ENCODE data around the gene RAD23A.
"Not testable (repeated sequence)": the region's sequence is repeated elsewhere in the genome, so short reads cannot be mapped to it uniquely, and the experiment has no call there.

RAD23A gene

GRCh38 chr19:12973236-12973635 is 27.6 kb downstream of the RAD23A start:
- WGBS (ENCODE audit: insufficient coverage): 96% methylated on average over 16 of the region's 16 CpGs
- Histone ChIP-seq H3K9me3 (ENCODE audit: control extremely low read depth in 1 of 5, control insufficient read depth in 4 of 5, insufficient read depth in 2 of 5, low read depth in 1 of 5, low read length in 4 of 5) (no peaks in the 10 kb centered on the region), H3K36me3 (ENCODE audit: control insufficient read depth in 4 of 4, insufficient read depth in 4 of 4, low read length in 3 of 4) (no peaks in the 10 kb centered on the region), H3K27me3 (replicated peaks in 2 of 5; ENCODE audit: control insufficient read depth in 4 of 5, insufficient read depth in 5 of 5, low read length in 4 of 5) (no peaks in the 10 kb centered on the region), H3K4me1 (ENCODE audit: control extremely low read depth in 1 of 4, control insufficient read depth in 4 of 4, insufficient read depth in 4 of 4, low read length in 3 of 4) (peaks cover 0 to 19% (median 10%) of the 10 kb centered on the region in 4 experiments), H3K27ac (ENCODE audit: insufficient read depth in 1 of 2, low read depth in 1 of 2, low read length in 2 of 2, poor library complexity in 1 of 2, severe bottlenecking in 2 of 2) (no peak overlapping the region), H3K4me3 (ENCODE audit: control insufficient read depth in 1 of 7, extremely low read depth in 1 of 7, insufficient read depth in 4 of 7, low read depth in 2 of 7, low read length in 6 of 7) (no peak overlapping the region)
- ChIA-PET POLR2A (no interaction called here), CTCF (interaction anchor here (0.6 to 10.6 kb wide), 5 partner anchors 7 to 757 kb away, joined by 3 to 154 read pairs (median 4); no protein-coding TSS in a partner anchor)
- no peak for DNase-seq

GRCh38 chr19:12974301-12975220 is 28.9 kb downstream of the RAD23A start:
- Histone ChIP-seq H3K4me1 (ENCODE audit: control extremely low read depth in 1 of 4, control insufficient read depth in 4 of 4, insufficient read depth in 4 of 4, low read length in 3 of 4) (peaks cover 0 to 14% (median 10%) of the 10 kb centered on the region in 4 experiments), H3K9me3 (ENCODE audit: control extremely low read depth in 1 of 5, control insufficient read depth in 4 of 5, insufficient read depth in 2 of 5, low read depth in 1 of 5, low read length in 4 of 5) (no peaks in the 10 kb centered on the region), H3K4me3 (ENCODE audit: control insufficient read depth in 1 of 7, extremely low read depth in 1 of 7, insufficient read depth in 4 of 7, low read depth in 2 of 7, low read length in 6 of 7) (no peak overlapping the region), H3K36me3 (ENCODE audit: control insufficient read depth in 4 of 4, insufficient read depth in 4 of 4, low read length in 3 of 4) (no peaks in the 10 kb centered on the region), H3K27ac (ENCODE audit: insufficient read depth in 1 of 2, low read depth in 1 of 2, low read length in 2 of 2, poor library complexity in 1 of 2, severe bottlenecking in 2 of 2) (no peak overlapping the region), H3K27me3 (replicated peaks in 2 of 5; ENCODE audit: control insufficient read depth in 4 of 5, insufficient read depth in 5 of 5, low read length in 4 of 5) (no peaks in the 10 kb centered on the region)
- WGBS (ENCODE audit: insufficient coverage): 57% methylated on average over 14 of the region's 19 CpGs
- CTCF ChIA-PET: interaction anchor here (0.7 to 10.6 kb wide), 6 partner anchors 8 to 118 kb away, joined by 3 to 154 read pairs (median 4); no protein-coding TSS in a partner anchor
- POLR2A ChIA-PET: interaction anchor here (0.5 to 0.6 kb wide), 2 partner anchors 14 to 103 kb away, joined by 3 to 5 read pairs; no protein-coding TSS in a partner anchor
- no peak for DNase-seq

GRCh38 chr19:12975221-12975741 is 29.6 kb downstream of the RAD23A start:
- POLR2A ChIA-PET: no interaction called here
- WGBS (ENCODE audit: insufficient coverage): 89% methylated on average over 8 of the region's 17 CpGs
- Histone ChIP-seq H3K9me3 (ENCODE audit: control extremely low read depth in 1 of 5, control insufficient read depth in 4 of 5, insufficient read depth in 2 of 5, low read depth in 1 of 5, low read length in 4 of 5) (no peaks in the 10 kb centered on the region), H3K27me3 (replicated peaks in 2 of 5; ENCODE audit: control insufficient read depth in 4 of 5, insufficient read depth in 5 of 5, low read length in 4 of 5) (no peaks in the 10 kb centered on the region), H3K4me3 (ENCODE audit: control insufficient read depth in 1 of 7, extremely low read depth in 1 of 7, insufficient read depth in 4 of 7, low read depth in 2 of 7, low read length in 6 of 7) (no peak overlapping the region), H3K27ac (ENCODE audit: insufficient read depth in 1 of 2, low read depth in 1 of 2, low read length in 2 of 2, poor library complexity in 1 of 2, severe bottlenecking in 2 of 2) (no peak overlapping the region), H3K4me1 (ENCODE audit: control extremely low read depth in 1 of 4, control insufficient read depth in 4 of 4, insufficient read depth in 4 of 4, low read length in 3 of 4) (peaks cover 0 to 11% (median 10%) of the 10 kb centered on the region in 4 experiments), H3K36me3 (ENCODE audit: control insufficient read depth in 4 of 4, insufficient read depth in 4 of 4, low read length in 3 of 4) (no peaks in the 10 kb centered on the region)
- CTCF ChIA-PET: interaction anchor here (0.6 to 10.6 kb wide), 12 partner anchors 9 to 177 kb away, joined by 3 to 154 read pairs (median 6); no protein-coding TSS in a partner anchor
- DNase-seq: no peak

- POLR2A ChIA-PET: interaction anchor here (0.8 kb wide), 1 partner anchor 85 kb away, joined by 3 read pairs; no protein-coding TSS in a partner anchor
- H3K27ac ChIP-seq (ENCODE audit: insufficient read depth in 1 of 2, low read depth in 1 of 2, low read length in 2 of 2, poor library complexity in 1 of 2, severe bottlenecking in 2 of 2): not testable (repeated sequence)
These were observed 30.4 kb downstream of the RAD23A start for GRCh38 chr19:12976109-12976508.

GRCh38 chr19:12979974-12980373 is 34.3 kb downstream of the RAD23A start:
- Histone ChIP-seq H3K4me3 (ENCODE audit: control insufficient read depth in 1 of 7, extremely low read depth in 1 of 7, insufficient read depth in 4 of 7, low read depth in 2 of 7, low read length in 6 of 7) (no peak overlapping the region), H3K4me1 (ENCODE audit: control extremely low read depth in 1 of 4, control insufficient read depth in 4 of 4, insufficient read depth in 4 of 4, low read length in 3 of 4) (peaks cover 0 to 13% (median 7%) of the 10 kb centered on the region in 4 experiments), H3K36me3 (ENCODE audit: control insufficient read depth in 4 of 4, insufficient read depth in 4 of 4, low read length in 3 of 4) (no peaks in the 10 kb centered on the region), H3K27me3 (replicated peaks in 2 of 5; ENCODE audit: control insufficient read depth in 4 of 5, insufficient read depth in 5 of 5, low read length in 4 of 5) (peaks cover 0 to 3% (median 0%) of the 10 kb centered on the region in 5 experiments), H3K27ac (ENCODE audit: insufficient read depth in 1 of 2, low read depth in 1 of 2, low read length in 2 of 2, poor library complexity in 1 of 2, severe bottlenecking in 2 of 2) (no peak overlapping the region), H3K9me3 (ENCODE audit: control extremely low read depth in 1 of 5, control insufficient read depth in 4 of 5, insufficient read depth in 2 of 5, low read depth in 1 of 5, low read length in 4 of 5) (no peaks in the 10 kb centered on the region)
- POLR2A ChIA-PET: no interaction called here
- 87% methylated on average over 3 of the region's 3 CpGs for WGBS (ENCODE audit: insufficient coverage)
- no peak for DNase-seq
- CTCF ChIA-PET: interaction anchor here (1.0 to 10.6 kb wide), 7 partner anchors 12 to 283 kb away, joined by 3 to 154 read pairs (median 4); no protein-coding TSS in a partner anchor

More at GRCh38 chr19:12976109-12976508, 30.4 kb downstream of the RAD23A start:
- 91% methylated on average over 7 of the region's 7 CpGs for WGBS (ENCODE audit: insufficient coverage)
- not testable (repeated sequence) for H3K4me3 ChIP-seq (ENCODE audit: control insufficient read depth in 1 of 7, extremely low read depth in 1 of 7, insufficient read depth in 4 of 7, low read depth in 2 of 7, low read length in 6 of 7); DNase-seq; H3K36me3 ChIP-seq (ENCODE audit: control insufficient read depth in 4 of 4, insufficient read depth in 4 of 4, low read length in 3 of 4); H3K27me3 ChIP-seq (replicated peaks in 2 of 5; ENCODE audit: control insufficient read depth in 4 of 5, insufficient read depth in 5 of 5, low read length in 4 of 5); H3K9me3 ChIP-seq (ENCODE audit: control extremely low read depth in 1 of 5, control insufficient read depth in 4 of 5, insufficient read depth in 2 of 5, low read depth in 1 of 5, low read length in 4 of 5)
- H3K4me1 ChIP-seq (ENCODE audit: control extremely low read depth in 1 of 4, control insufficient read depth in 4 of 4, insufficient read depth in 4 of 4, low read length in 3 of 4): peaks cover 0 to 11% (median 10%) of the 10 kb centered on the region in 4 experiments
- CTCF ChIA-PET: interaction anchor here (0.6 to 10.6 kb wide), 19 partner anchors 9 to 176 kb away, joined by 3 to 154 read pairs (median 7); no protein-coding TSS in a partner anchor

- ChIA-PET CTCF (interaction anchor here (0.7 to 6.2 kb wide), 12 partner anchors 10 to 145 kb away, joined by 3 to 57 read pairs (median 5); no protein-coding TSS in a partner anchor), POLR2A (interaction anchor here (1.0 kb wide), 1 partner anchor 31 kb away, joined by 3 read pairs; no protein-coding TSS in a partner anchor)
- Histone ChIP-seq H3K9me3 (ENCODE audit: control extremely low read depth in 1 of 5, control insufficient read depth in 4 of 5, insufficient read depth in 2 of 5, low read depth in 1 of 5, low read length in 4 of 5) (no peaks in the 10 kb centered on the region), H3K27ac (ENCODE audit: insufficient read depth in 1 of 2, low read depth in 1 of 2, low read length in 2 of 2, poor library complexity in 1 of 2, severe bottlenecking in 2 of 2) (no peak overlapping the region), H3K27me3 (replicated peaks in 2 of 5; ENCODE audit: control insufficient read depth in 4 of 5, insufficient read depth in 5 of 5, low read length in 4 of 5) (peaks cover 0 to 3% (median 0%) of the 10 kb centered on the region in 5 experiments), H3K36me3 (ENCODE audit: control insufficient read depth in 4 of 4, insufficient read depth in 4 of 4, low read length in 3 of 4) (no peaks in the 10 kb centered on the region), H3K4me1 (ENCODE audit: control extremely low read depth in 1 of 4, control insufficient read depth in 4 of 4, insufficient read depth in 4 of 4, low read length in 3 of 4) (peaks cover 0 to 11% (median 4%) of the 10 kb centered on the region in 4 experiments), H3K4me3 (ENCODE audit: control insufficient read depth in 1 of 7, extremely low read depth in 1 of 7, insufficient read depth in 4 of 7, low read depth in 2 of 7, low read length in 6 of 7) (no peak overlapping the region)
- DNase-seq: no peak
- 95% methylated on average over 1 of the region's 6 CpGs for WGBS (ENCODE audit: insufficient coverage)
These were observed 37.0 kb downstream of the RAD23A start for GRCh38 chr19:12982648-12983047.
